ENCODE measurements around the gene CD58.

GRCh38 chr1:116506132-116507004 is 64.5 kb downstream of the CD58 start:
- no peak for TF ChIP-seq ZNF8 (CRISPR knock-in tag; IDR thresholded peaks at IDR 0.05)
- TF ChIP-seq RARB (CRISPR knock-in tag; IDR thresholded peaks at IDR 0.05) = no peak
- no peak for TF ChIP-seq PATZ1 (CRISPR knock-in tag; IDR thresholded peaks at IDR 0.05; ENCODE audit: borderline replicate concordance)
